Measurements from ENCODE around the gene ARHGEF7. TPM values are rescaled to one million over a fixed set of nuclear protein-coding genes. Genes with fewer than 3 reads are reported as not detected.

ARHGEF7 gene
- total and polyA plus RNA-seq, 2 experiments from 2014 or later, result 23.6 to 58.9 TPM

DNA sequence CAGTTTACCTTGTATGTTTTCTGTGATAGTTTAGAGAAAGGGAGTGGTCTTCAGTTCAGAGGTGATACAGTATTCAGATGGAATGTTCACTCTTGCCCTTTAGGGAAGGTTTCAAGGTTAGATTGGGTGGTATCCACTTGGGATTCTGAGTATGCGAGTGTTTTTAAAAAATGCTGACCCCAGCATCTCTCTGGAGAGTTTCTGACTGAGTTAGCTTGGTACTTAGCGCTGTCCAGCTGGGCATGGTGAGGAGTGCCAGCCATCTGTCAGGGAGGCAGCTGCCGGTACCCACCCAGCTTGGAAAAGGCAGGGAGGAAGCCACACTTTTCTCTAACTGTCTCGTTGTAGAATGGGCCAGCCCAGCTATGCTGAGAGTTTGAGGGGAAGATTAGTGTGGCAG is 63.3 kb downstream of the ARHGEF7 start:
- Histone ChIP-seq H3K36me3 (ENCODE audit: insufficient read depth) (no peaks in the 10 kb centered on the region), H3K9me2 (ENCODE audit: insufficient read depth) (0 out of 2 replicates have a peak, but pooled peaks cover 8% of the 10 kb centered on the region), H2AFZ (no peak overlapping the region), H3K27ac (ENCODE audit: low read depth) (no peak overlapping the region; the same call in 1 of the 2 replicates), H4K20me1 (replicated peaks; ENCODE audit: insufficient read depth) (peaks cover 55% of the 10 kb centered on the region), H3K4me1 (ENCODE audit: insufficient read depth) (0 out of 2 replicates have a peak, but pooled peaks cover 5% of the 10 kb centered on the region), H3K4me2 (no peak overlapping the region), H3K4me3 (no peak overlapping the region), H3K79me2 (replicated peaks; ENCODE audit: insufficient read depth) (peaks cover 99% of the 10 kb centered on the region), H3K27me3 (ENCODE audit: insufficient read depth) (no peaks in the 10 kb centered on the region), H3F3A (replicated peaks; ENCODE audit: low read depth) (no peaks in the 10 kb centered on the region)
- Mint-ChIP-seq H3K36me3 (ENCODE audit: low read depth) (peaks cover 3% of the 10 kb centered on the region), H3K27me3 (ENCODE audit: insufficient read depth, low read depth, poor library complexity) (peaks cover 8% of the 10 kb centered on the region), H3K4me3 (no peak overlapping the region), H3K27ac (no peak overlapping the region), H3K9me3 (no peaks in the 10 kb centered on the region; the same call in 2 of the 3 replicates), H3K4me1 (peaks cover 31% of the 10 kb centered on the region)
- TF ChIP-seq POLR2AphosphoS5 (IDR thresholded peaks at IDR 0.05; ENCODE audit: low read depth), result no peak
- no peak for TF ChIP-seq STAT1 (IDR thresholded peaks at IDR 0.05; ENCODE audit: unreplicated experiment)
- TF ChIP-seq CREB1 (CRISPR knock-in tag; IDR thresholded peaks at IDR 0.05; ENCODE audit: low read depth), result no peak
- no peak for TF ChIP-seq NANOG (IDR thresholded peaks at IDR 0.05; ENCODE audit: borderline replicate concordance)
- TF ChIP-seq ZNF331 (CRISPR knock-in tag; IDR thresholded peaks at IDR 0.05; ENCODE audit: low read depth), result no peak
- TF ChIP-seq, protein P1, sequence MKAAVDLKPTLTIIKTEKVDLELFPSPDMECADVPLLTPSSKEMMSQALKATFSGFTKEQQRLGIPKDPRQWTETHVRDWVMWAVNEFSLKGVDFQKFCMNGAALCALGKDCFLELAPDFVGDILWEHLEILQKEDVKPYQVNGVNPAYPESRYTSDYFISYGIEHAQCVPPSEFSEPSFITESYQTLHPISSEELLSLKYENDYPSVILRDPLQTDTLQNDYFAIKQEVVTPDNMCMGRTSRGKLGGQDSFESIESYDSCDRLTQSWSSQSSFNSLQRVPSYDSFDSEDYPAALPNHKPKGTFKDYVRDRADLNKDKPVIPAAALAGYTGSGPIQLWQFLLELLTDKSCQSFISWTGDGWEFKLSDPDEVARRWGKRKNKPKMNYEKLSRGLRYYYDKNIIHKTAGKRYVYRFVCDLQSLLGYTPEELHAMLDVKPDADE (IDR thresholded peaks at IDR 0.05), result no peak
- no peak for TF ChIP-seq JUNB (IDR thresholded peaks at IDR 0.05; ENCODE audit: unreplicated experiment)
- ATAC-seq (no peak), DNase-seq (ENCODE audit: low spot score) (no peak)

DNA sequence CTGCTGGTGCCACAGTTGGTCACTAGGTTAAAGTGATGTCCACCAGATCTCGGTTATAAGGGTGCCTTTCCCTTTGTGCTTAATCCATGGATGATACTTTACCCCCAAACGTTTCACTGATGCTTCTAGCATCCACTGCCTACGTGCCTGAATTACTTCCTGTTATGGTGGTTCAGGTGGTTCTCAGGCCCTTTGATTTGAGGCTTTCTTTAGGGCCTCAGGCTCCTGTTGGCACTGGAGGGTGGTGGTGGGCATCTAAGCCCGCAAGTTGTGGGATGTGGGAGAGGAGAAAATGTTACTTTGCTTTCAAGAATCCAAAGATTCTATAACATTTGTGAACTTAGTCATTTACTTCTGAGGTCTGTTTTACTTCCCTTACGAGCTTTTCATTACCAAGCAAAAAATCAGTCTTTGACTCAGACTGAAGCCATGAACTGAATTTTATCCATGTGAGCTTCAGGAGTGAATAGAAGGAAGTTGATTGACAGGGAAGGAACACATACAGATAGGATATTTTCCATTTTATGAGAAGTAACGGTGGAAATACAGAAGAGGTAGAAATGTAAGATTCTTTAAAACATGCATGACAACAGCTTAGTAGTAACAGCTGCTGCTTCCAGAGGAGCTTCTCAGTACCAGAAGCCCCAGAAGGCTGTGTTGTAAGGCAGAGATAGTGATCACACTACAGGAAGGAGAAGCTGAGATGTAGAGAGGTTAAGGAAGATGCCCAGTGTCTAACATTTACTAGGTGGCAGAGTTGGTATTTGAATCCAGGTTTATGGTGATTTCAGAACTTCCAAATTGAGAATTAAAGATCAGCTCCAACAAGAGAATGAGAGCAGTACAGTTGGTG is 65.0 kb downstream of the ARHGEF7 start:
- Histone ChIP-seq H3K4me3 (no peak overlapping the region), H3K9me2 (ENCODE audit: insufficient read depth) (0 out of 2 replicates have a peak, but pooled peaks cover 8% of the 10 kb centered on the region), H3K27me3 (ENCODE audit: insufficient read depth) (no peaks in the 10 kb centered on the region), H3K79me2 (replicated peaks; ENCODE audit: insufficient read depth) (peaks cover 99% of the 10 kb centered on the region), H3K4me1 (ENCODE audit: insufficient read depth) (peaks cover 12% of the 10 kb centered on the region), H2AFZ (no peak overlapping the region), H3K36me3 (ENCODE audit: insufficient read depth) (no peaks in the 10 kb centered on the region), H3K4me2 (no peak overlapping the region), H4K20me1 (replicated peaks; ENCODE audit: insufficient read depth) (peaks cover 58% of the 10 kb centered on the region), H3K27ac (ENCODE audit: low read depth) (no peak overlapping the region), H3F3A (replicated peaks; ENCODE audit: low read depth) (no peaks in the 10 kb centered on the region)
- H3K27me3 Mint-ChIP-seq (ENCODE audit: insufficient read depth, low read depth, poor library complexity), result peaks cover 14% of the 10 kb centered on the region
- H3K27ac Mint-ChIP-seq, result no peak overlapping the region
- H3K9me3 Mint-ChIP-seq, result no peaks in the 10 kb centered on the region; the same call in 2 of the 3 replicates
- peaks cover 3% of the 10 kb centered on the region for H3K36me3 Mint-ChIP-seq (ENCODE audit: low read depth)
- peaks cover 41% of the 10 kb centered on the region for H3K4me1 Mint-ChIP-seq
- no peak for ATAC-seq
- no peak for DNase-seq (ENCODE audit: low spot score)
- no peak overlapping the region for H3K4me3 Mint-ChIP-seq
- TF ChIP-seq, protein P2, sequence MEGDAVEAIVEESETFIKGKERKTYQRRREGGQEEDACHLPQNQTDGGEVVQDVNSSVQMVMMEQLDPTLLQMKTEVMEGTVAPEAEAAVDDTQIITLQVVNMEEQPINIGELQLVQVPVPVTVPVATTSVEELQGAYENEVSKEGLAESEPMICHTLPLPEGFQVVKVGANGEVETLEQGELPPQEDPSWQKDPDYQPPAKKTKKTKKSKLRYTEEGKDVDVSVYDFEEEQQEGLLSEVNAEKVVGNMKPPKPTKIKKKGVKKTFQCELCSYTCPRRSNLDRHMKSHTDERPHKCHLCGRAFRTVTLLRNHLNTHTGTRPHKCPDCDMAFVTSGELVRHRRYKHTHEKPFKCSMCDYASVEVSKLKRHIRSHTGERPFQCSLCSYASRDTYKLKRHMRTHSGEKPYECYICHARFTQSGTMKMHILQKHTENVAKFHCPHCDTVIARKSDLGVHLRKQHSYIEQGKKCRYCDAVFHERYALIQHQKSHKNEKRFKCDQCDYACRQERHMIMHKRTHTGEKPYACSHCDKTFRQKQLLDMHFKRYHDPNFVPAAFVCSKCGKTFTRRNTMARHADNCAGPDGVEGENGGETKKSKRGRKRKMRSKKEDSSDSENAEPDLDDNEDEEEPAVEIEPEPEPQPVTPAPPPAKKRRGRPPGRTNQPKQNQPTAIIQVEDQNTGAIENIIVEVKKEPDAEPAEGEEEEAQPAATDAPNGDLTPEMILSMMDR (conservative IDR thresholded peaks at IDR 0.05; ENCODE audit: low read depth in 2 of 2), result no peak
- TF ChIP-seq, protein P3, sequence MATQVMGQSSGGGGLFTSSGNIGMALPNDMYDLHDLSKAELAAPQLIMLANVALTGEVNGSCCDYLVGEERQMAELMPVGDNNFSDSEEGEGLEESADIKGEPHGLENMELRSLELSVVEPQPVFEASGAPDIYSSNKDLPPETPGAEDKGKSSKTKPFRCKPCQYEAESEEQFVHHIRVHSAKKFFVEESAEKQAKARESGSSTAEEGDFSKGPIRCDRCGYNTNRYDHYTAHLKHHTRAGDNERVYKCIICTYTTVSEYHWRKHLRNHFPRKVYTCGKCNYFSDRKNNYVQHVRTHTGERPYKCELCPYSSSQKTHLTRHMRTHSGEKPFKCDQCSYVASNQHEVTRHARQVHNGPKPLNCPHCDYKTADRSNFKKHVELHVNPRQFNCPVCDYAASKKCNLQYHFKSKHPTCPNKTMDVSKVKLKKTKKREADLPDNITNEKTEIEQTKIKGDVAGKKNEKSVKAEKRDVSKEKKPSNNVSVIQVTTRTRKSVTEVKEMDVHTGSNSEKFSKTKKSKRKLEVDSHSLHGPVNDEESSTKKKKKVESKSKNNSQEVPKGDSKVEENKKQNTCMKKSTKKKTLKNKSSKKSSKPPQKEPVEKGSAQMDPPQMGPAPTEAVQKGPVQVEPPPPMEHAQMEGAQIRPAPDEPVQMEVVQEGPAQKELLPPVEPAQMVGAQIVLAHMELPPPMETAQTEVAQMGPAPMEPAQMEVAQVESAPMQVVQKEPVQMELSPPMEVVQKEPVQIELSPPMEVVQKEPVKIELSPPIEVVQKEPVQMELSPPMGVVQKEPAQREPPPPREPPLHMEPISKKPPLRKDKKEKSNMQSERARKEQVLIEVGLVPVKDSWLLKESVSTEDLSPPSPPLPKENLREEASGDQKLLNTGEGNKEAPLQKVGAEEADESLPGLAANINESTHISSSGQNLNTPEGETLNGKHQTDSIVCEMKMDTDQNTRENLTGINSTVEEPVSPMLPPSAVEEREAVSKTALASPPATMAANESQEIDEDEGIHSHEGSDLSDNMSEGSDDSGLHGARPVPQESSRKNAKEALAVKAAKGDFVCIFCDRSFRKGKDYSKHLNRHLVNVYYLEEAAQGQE (IDR thresholded peaks at IDR 0.05; ENCODE audit: unreplicated experiment), result no peak
- no peak for TF ChIP-seq POLR2AphosphoS5 (IDR thresholded peaks at IDR 0.05; ENCODE audit: low read depth)
- TF ChIP-seq, protein P1 (IDR thresholded peaks at IDR 0.05), result no peak

All from GM23338 (cell line).